Measurements from ENCODE around the gene CNR2.

GRCh38 chr1:23923592-23924499, 10.7 kb upstream of the CNR2 start:
- TF ChIP-seq CTCF (IDR thresholded peaks at IDR 0.05): no peak
- no peak for TF ChIP-seq FOXJ3 (CRISPR knock-in tag; IDR thresholded peaks at IDR 0.05)
- no peak for TF ChIP-seq MAX (IDR thresholded peaks at IDR 0.05; ENCODE audit: low read depth)
- no peak for TF ChIP-seq EP300 (IDR thresholded peaks at IDR 0.05; ENCODE audit: borderline replicate concordance in 1 of 2, low read depth in 1 of 2, low read length in 1 of 2)
- TF ChIP-seq POLR2AphosphoS5 (IDR thresholded peaks at IDR 0.05; ENCODE audit: low read depth, low read length): no peak
- TF ChIP-seq EZH2phosphoT487 (IDR thresholded peaks at IDR 0.05; ENCODE audit: borderline replicate concordance, low read depth): no peak
- TF ChIP-seq ZBTB33 (IDR thresholded peaks at IDR 0.05; ENCODE audit: borderline replicate concordance, low read depth): no peak
- no peak for TF ChIP-seq CHD2 (IDR thresholded peaks at IDR 0.05; ENCODE audit: low read length, partially characterized antibody)
- TF ChIP-seq USF1 (IDR thresholded peaks at IDR 0.05; ENCODE audit: borderline replicate concordance, low read depth): no peak
- no peak for TF ChIP-seq SIN3A (IDR thresholded peaks at IDR 0.05; ENCODE audit: borderline replicate concordance, low read depth, low read length)
- no peak for TF ChIP-seq SMC3 (IDR thresholded peaks at IDR 0.05; ENCODE audit: low read depth, low read length)
- TF ChIP-seq MXI1 (IDR thresholded peaks at IDR 0.05; ENCODE audit: low read depth, low read length): no peak
- no peak for TF ChIP-seq NRF1 (IDR thresholded peaks at IDR 0.05; ENCODE audit: low read depth, low read length)
- no peak for TF ChIP-seq USF2 (IDR thresholded peaks at IDR 0.05; ENCODE audit: borderline replicate concordance, low read depth, low read length)
